Measurements from ENCODE around the gene SLC17A7.

SLC17A7 gene

DNA sequence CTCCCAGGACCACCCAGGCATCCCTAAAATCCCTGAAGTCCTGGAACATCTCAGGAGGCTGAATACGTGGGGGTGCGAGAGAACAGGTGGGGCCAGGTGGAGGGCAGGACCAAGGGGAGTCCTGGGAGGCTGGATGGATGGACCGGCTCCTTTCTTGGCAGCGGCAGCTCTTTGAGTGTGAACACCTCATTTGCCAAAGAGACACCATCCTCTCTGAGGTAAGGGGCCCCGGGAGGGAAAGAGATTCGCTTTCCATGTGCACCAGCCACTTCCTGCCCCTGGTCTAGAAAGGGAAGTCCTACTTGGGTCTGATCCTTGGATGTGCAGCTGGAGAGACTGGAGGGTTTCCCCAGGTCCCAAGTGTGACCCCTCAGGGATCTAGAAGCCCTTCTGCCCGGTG is 34.2 kb downstream of the SLC17A7 start:
- no peak for FAIRE-seq

DNA sequence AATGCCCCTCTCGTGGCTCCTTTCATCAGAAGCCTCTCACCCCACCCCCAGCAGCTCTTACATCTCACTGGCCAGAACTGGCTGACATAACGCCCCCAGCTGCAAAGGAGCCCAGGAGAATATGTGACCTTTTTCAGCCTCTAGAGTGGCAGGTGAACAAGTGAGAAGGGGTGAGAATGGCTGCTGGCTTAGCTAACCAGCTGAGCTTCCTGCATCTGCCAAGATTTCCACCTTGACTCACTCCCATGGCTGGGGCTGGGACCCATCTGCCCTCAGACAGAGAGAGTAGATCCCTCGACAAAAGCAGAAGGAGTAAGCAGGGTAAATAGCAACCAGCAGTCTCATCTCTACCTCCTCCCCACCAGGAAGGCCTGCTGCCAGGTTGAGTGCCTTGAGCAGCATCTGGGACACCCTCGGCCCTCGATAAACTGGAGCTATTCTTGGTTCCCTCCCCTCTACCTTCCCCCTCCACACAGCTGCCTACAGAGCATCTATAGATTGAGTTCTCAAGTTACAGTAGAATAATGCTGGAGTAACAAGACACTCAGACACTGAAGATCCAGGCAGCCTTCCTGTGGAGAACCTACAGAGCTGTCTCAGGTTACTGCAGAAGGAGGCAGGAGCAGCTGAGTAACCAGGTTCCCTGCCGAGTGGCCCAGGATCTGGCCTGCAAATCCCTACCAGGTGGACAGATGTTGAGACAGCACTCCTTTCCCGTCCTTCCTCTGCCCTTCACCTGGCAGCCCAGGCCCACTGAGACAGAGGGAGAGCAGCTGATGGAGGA is 37.7 kb downstream of the SLC17A7 start:
- no peak for FAIRE-seq

DNA sequence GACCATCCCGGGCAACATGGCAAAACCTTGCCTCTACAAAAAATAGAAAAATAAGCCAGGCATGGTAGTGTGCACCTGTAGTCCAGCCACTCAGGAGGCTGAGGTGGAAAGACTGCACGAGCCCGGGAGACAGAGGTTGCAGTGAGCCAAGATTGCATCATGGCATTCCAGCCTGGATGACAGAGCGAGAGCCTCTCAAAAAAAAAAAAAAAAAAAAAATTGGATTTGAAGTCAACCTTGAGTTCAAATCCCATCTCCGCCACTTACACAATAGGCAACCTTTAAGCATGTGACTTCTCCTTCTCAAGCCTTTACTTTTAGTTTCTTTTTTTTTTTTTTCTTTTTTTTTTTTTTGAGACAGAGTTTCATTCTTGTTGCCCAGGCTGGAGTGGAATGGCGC is 41.3 kb downstream of the SLC17A7 start:
- FAIRE-seq = no peak

DNA sequence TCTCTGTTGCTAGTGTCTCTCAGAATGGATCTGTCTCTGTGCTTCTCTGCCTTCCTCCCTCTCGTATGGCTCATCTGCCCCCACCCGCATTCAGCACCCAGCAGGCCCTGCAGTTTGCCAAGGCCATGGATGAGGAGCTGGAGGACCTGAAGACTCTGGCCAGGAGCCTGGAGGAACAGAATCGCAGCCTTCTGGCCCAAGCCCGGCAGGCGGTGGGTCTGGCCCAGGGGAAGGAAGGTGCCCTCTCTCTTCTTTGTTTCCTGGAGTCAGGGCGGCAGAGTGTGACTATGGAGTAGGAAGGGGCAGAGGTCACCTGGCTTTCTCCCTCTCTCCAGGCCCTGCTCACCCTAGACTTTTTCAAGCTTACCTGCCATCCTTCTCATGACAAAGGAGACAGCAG is 42.4 kb downstream of the SLC17A7 start:
- no peak for FAIRE-seq

DNA sequence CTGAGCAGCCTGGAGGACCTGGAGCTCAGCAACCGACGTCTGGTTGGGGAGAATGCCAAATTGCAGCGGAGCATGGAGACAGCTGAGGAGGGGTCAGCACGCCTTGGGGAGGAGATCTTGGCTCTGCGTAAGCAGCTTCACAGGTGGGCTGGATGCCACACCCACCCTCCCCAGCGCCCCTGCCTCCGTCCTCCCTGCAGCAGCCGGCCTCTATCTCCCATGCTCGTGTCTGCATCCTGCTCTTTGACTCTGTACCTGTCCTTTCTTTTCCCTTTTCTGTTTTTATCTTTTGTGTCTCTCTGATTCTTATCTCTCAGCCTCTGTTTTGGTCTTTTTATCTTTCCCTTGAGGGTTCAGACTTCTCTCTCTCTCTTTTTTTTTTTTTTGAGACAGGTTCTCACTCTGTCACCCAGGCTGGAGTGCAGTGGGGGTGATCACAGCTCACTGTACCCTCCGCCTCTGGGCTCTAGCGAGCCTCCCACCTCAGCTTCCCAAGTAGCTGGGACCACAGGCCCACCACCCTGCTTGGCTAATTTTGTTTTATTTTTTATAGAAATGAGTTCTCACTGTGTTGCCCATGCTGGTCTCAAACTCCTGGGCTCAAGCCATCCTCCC is 43.2 kb downstream of the SLC17A7 start:
- no peak for FAIRE-seq

DNA sequence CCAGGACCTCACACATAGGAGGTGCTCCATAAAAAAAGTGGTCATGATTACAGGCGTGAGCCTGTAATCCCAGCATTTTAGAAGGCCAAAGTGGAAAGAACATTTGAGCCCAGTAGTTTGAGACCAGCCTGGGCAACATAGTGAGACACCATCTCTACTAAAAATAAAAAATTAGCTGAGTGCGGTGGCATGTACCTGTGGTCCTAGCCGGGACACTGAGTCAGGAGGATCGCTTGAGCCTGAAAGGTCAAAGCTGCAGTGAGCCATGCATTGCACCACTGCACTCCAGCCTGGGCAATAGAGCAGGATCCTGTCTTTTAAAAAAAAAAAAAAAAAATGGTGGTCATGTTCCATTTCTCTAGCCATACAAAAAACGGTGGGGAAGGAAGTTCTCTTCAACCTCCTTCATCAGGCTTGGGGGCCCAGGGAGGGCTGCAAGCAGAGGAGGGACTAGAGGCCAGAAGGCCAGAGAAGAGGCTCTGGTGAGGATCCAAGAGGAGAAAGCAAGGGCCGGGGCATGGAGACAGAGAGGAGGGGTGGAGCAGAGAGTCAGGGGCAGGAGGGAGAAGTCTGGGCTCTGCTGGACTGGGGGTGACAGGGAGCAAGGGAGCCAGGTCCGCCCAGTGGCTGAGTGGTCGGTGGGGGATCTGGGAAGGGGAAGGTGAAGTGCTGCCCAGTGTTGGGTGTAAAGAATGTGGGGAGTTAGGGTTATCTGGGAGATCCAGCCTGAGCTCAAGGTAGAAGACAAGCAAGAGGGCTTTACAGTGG is 44.4 kb downstream of the SLC17A7 start:
- no peak for FAIRE-seq

DNA sequence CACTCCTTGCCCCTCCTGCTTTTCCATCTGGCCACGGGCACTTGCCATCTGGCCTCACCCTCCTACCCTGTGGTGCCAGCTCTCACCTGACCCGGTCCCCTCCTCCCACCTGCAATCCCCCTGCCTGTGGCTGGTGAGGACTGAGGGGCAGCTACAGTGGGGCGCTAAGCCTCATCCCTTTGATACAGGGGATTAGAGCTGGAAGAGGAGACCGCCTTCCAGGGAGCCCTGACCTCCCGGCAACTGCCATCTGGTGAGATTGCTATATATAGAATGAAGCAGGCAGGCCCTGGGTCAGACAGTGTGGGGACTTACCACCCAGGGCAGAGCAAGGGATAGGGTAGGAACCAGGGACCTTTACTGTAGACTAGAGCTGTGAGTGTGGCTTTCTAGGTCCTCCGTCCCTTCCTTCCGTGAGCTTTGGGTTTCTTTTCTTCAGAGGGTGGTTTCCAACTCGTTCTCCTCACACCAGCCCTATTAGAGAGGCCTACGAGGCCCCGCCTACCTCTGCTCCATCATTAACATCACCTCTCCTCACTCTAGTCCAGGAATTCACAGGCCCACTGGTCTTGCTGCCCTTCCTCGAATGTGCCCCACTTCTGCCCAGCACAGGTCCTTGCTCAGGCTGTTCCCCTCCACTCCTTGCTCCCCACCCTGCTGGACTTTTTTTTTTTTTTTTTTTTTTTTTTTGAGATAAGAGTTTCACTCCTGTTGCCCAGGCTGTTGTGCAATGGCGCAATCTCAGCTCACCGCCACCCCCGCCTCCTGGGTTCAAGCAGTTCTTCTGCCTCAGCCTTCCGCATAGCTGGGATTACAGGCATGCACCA is 45.5 kb downstream of the SLC17A7 start:
- no peak for FAIRE-seq

DNA sequence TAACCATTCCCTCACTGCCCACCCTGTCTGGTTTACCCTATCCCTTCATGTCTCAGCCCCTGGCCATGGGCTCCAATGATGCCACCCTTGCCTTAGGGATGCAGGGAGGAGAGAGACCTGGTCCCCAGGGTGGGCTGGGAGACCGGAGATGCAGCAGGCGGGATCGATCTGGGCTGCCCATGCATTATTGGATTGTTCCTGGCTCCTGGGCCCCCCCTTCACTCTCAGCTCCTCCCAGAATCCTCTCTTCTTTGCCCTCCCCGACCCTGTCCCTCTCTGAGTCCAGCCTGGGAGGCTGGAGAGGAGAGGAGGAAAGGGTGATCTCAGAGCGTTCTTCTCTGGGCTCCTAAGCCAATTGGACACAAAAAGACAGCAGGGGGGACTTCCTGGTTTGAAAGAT is 47.4 kb downstream of the SLC17A7 start:
- no peak for FAIRE-seq

DNA sequence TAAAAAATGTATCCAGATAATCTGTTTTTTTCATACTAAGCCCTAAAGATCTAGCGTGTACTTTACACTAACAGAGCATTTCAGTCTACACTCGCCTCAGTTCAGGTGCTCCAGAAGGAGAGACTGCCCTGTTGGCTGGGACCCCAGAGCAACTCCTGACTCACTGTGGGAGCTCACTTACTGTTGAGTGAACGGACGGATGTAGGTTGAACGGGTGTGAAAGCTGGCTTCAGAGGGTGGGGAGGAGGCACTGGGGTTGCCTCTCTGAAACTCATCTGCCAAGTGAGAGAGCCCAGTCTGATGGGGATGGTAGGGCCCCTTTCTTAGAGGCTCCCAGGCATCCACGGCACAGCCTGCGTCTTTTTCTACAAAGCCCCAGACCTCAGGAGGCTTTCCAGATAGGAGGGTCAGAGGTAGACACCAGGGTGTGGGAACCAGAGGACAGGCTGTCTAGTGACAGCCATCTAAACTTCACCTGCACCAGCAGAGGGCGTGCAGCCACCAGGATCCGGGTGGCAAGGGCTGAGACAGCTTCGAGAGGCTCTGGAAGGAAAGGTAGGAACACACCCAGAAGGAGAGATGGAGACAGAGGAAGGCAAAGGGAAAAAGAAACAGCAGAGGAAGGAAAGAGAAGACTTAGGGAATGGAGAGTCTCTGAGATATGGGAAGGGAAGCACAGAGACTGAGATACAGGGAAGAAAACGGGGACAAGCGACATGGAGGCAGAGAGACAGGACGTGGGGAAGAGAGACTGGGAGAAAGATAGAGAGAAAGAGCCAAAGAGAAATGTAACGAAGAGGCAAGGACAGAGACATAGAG is 49.5 kb downstream of the SLC17A7 start:
- no peak for FAIRE-seq

DNA sequence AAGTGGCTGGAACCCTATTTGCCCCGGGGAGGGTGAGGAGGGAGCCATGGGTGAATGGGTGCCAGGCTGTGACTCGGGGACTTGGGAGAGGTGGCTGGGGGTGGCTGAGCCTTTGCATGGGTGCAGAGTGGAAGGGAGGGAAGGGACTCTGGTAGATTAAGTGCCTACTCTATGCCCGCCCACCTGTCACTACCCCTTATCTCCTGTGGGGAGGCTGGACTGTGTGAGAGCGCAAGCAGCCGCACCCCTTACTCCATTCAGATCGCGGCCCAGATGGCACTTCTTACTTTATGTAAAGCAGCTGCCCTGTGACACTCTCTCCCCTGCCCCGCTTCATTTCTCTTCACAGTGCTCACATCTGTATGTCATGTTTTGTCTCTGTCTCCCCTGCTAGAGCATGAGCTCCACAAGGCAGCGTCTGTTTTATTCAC is 50.4 kb downstream of the SLC17A7 start:
- no peak for FAIRE-seq

DNA sequence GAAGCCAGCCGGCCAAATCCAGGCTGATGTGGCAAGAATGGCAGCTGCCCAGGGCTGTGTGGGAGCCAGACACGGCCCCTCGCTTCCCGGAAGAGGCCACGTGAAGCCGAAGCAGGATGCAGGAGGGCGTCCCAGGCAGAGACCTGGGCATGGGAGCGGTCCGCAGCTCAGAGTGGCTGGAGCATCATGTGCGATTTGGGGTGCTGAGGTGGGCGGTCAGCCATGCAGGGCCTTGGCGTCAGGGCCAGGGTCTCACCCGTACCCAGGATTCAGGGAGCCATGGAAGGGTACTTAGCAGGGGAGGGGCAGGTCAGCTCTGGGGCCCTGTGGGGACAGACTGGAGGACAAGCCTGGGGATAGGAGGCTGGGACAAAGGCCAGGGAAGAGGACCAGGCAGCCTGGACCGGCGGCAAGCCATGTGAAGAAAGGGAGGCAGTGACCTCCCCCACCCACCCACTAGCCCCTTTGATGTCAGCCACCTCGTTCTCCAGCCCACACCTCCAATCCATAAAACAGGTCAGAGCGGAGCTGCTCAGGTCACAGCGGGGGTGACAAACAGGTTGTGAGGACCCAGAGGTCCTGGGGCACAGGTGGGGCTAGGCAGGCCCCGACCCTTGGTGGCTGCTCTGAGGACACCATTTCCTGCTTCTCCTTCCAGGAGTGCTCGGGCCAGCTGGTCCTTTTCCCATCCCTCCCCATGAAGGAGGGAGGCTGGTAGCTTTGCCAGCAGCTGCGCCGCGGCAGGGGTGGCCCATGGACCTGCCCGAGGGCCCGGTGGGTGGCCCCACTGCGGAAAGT is 51.0 kb downstream of the SLC17A7 start:
- no peak for FAIRE-seq

DNA sequence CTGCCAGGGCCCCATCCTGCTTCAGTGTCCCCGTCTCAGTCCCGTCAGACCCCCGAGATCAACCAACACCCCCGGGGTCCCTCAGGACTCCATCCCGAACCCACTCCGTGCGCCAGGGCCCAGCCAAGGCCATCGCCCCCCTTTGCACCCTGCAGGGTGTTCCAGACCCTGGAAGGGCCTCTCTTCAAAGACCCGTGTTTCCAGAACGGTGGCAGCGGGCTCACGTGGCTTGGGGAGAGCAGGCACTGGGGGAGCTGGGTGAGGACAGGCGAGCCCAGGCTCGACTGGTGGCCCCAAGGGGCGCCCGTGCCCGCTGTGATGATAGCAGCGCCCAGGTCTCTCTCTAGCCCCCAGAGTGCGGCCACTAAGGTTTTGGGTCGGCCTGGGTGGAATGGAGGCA is 51.9 kb downstream of the SLC17A7 start:
- no peak for FAIRE-seq

DNA sequence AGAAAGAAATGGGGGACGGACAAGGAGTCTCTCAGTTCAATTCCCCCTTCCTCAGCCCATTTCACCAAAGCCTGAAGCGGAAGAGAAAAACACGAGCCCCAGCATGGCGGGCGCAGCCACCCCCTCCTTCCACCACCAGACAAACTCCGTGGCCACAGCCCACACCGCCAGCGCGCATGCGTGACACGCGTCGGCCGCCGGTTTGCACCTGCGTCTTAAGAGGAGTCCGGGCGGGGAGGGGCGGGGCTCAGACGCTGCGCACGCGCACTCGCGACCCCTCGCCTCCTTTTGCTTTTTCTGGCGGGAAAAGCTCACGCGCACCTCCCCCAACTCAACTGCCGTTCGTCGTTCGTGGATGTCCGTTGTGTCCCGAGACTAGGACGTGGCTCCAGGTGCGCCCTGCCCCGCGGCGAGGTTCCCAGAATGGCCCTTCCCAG is 53.4 kb downstream of the SLC17A7 start, which contains the start of gene KASH5:
Gene KASH5, plus strand, starts transcription at position 314 of the 437 bp plus-strand sequence. CDS start 2,635 bp downstream, outside the sequence.
- FAIRE-seq = no peak

DNA sequence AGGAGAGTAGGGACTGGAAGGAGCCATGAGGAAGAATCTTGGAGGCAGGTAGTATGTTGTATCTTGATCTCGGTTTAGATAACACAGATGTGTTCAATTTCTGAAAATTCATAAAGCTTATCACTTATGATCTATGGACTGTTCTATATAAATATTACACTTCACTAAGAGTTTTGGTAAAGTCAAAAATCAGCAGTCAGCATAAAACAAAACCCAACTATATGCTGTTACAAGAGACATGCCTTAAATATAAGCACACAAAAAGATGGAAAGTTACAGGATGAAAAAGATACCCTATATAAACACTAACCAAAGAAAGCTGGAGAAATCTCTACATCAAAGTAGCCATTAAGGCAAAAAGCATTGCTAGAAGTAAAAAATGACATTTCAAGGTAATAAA is 57.7 kb downstream of the SLC17A7 start:
- no peak for FAIRE-seq

DNA sequence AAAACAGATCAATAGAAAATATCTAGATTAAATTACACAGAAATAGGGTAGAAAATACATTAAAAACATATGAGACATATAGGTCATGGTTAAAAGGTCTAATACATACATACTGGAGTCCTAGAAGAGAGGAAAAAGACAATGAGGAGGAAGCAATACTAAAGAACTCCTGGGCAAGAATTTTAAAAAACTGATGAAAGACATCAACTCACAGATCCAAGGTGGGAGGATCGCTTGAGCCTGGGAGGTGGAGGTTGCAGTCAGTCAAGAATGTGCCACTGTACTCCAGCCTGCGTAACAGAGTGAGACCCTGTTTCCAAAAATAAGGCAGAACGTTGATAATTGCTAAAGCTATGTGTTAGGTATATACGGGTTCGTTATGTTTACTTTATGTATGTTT is 58.7 kb downstream of the SLC17A7 start:
- no peak for FAIRE-seq

DNA sequence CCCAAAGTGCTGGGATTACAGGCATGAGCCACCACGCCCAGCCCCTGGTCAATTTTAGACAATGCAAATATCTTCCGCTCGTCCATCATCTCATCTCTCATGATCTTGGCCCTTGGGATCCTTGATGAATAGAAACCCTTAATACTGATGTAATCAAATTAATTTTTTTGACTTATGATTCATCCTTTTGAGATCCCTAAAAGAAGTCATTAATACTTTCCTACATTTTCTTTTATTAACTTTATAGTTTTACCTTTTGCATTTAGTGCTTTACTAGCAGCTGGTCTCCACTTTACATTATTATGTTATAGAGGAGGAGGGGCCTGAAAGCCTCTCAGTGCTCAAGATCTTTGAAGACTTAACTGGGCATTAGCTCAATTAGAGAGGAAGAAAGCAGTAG is 60.9 kb downstream of the SLC17A7 start:
- no peak for FAIRE-seq
